GM12864 (cell line): ENCODE results near the gene ZCCHC14.

ENCODE experiments used
- DNase-seq: peaks from one replicate; pipeline ENCODE4 v3.0.0-alpha.2; 2011; ENCODE audit warnings: low read depth
- H3K4me3 ChIP-seq: 2 replicates; pipeline ENCODE4 v1.5.1; 2011; ENCODE audit warnings: mild to moderate bottlenecking, low read depth, low read length, control low read depth
- TF ChIP-seq, protein P1 (sequence below): IDR thresholded peaks from 2 replicates; pipeline ENCODE4 v1.5.1; 2011; ENCODE audit warnings: low read depth, mild to moderate bottlenecking, moderate library complexity, low read length, control low read depth, inconsistent platforms; ENCODE audit errors: missing control alignments

ZCCHC14 gene

DNA sequence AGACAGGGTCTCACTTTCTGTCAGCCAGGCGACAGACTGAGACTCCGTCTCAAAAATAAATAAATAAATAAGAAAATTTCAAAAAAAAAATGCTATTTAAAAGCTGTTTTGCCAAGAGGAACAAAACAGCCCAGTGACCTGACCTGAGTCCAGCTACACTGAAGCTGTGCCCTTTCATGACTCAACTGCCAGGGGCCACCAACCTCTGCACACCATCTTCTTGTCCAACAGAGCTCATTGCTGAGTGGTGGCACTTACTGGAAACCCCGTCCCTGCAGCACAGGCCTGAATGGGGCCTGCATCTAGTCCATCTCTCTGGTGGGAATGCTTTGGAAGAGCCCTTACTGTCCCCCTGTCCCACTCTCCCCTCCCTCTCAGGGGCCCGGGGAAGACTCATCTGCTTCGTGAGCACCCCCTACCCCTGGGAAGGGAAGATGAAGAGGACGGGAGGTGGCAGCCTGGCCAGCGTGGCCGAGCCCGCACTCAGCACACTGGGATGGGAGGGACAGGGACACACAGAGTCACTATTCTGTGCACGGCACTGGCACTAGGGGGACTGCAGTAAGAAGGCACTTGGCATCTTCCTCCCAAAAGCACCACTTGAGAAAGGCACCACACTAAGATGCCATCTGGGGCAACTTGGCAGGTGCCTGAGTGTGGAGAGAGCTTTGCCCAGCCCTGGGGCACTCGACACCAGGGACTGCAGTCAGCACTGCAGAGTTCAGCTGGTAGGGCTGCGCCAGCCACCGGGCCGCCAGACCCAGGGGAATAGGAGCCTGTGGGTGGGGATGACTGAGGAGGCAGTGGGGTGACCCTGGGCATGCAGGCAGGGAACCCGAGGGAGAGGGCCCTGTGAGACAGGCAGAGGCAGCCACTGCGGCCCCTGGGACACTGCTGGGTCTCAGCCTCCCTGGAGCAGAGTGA is 122.8 kb downstream of the ZCCHC14 start:
- H3K4me3 ChIP-seq: no peak overlapping the region
- TF ChIP-seq, protein P1, sequence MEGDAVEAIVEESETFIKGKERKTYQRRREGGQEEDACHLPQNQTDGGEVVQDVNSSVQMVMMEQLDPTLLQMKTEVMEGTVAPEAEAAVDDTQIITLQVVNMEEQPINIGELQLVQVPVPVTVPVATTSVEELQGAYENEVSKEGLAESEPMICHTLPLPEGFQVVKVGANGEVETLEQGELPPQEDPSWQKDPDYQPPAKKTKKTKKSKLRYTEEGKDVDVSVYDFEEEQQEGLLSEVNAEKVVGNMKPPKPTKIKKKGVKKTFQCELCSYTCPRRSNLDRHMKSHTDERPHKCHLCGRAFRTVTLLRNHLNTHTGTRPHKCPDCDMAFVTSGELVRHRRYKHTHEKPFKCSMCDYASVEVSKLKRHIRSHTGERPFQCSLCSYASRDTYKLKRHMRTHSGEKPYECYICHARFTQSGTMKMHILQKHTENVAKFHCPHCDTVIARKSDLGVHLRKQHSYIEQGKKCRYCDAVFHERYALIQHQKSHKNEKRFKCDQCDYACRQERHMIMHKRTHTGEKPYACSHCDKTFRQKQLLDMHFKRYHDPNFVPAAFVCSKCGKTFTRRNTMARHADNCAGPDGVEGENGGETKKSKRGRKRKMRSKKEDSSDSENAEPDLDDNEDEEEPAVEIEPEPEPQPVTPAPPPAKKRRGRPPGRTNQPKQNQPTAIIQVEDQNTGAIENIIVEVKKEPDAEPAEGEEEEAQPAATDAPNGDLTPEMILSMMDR: no peak
- no peak for DNase-seq

DNA sequence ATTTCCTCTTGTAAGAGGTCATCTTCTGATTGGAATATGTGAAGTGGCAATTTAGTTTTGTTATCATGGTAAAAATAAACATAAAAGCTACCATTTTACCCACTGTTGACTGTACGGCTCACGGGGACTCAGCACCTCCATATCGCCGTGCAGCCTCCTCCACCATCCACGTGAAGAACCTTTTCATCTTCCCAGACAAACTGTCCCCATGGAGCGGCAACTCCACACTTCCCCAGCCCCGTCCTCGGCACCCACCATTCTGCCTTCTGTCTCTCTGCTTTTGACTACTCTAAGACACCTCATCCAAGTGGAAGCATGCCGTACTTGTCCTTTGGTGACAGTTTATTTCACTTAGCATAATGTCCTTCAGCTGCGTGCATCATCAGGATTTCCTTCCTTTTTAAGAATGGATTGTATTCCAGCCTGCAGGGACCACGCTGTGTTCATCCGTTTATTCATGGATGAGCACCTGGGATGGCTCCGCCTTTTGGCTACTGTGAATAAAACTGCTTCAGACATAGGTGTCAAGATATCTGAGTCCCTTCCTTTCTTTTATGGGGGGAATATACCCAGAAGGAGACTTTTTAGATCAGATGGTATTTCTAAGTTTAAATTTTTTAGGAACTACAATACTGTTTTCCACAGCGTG is 123.6 kb downstream of the ZCCHC14 start:
- no peak for DNase-seq
- H3K4me3 ChIP-seq: no peak overlapping the region
- TF ChIP-seq, protein P1: no peak

DNA sequence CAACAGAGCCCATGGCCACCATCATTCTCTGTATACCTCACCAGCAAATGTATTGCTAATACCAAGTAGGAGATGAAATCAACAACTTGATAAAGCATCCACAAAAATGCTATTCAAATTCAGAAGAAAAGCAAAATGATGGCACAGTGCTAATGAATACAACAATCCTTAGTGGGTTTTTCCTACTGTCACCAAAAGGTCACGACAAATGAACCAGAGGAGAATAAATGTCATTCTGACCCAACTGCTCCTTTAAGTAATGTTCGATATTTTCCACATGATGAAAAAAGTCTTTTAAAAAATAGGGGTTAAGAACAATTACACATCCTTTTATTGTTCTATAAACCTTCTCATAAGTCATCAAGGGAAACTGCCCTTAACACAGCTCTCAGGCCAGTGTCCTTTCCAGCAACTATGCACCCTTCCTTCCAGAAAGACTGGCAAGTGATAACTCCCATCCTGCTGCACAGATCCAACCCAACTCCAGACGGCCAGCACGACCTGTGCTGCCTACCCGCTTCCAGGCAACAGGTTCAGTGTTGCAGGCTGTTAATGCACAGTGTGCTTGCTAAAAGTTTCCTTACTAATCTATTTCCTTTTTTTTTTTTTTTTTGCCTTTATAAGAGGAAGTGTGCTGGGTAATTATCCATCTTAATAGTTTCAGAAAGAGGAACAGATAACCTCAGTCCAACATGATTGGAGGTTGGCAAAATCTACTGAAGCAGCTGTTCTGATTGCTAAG is 124.6 kb downstream of the ZCCHC14 start:
- no peak for DNase-seq
- H3K4me3 ChIP-seq: no peak overlapping the region
- TF ChIP-seq, protein P1: no peak

DNA sequence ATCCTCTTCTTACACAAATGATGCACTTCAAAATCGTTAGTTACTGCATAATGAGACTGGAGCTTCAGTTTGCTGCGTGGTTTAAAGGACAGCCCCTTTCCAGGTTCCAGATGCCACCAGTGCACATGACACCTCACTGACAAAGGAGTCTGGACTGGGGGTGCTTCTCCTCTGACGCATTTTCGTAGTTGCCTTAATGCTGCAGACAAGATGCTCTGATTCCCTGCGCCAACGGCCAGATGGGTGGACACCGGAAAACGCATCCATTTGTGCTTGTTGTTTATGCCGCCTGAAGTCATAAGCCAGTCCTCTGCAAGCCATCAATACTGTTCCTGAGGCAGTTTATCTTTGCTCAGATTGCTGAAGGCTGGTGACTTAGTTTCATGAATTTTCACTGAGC is 125.3 kb downstream of the ZCCHC14 start:
- no peak for DNase-seq
- H3K4me3 ChIP-seq: no peak overlapping the region
- TF ChIP-seq, protein P1: no peak

DNA sequence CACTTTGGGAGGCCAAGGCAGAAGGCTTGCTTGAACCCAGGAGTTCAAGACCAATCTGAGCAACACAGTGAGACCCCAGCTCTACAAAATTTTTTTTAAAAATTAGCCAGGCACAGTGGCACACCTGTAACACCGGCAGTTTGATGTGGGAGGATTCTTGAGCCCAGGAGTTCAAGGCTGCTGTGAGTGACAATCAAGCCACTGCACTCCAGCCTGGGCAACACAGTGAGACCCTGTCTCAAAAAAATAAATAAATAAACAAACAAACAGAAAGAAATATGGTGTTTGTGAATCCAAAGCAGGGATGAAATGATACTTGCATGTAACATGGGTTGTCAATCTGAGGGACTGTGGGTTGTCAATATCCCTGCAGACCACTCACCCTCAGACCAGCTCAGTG is 125.9 kb downstream of the ZCCHC14 start:
- TF ChIP-seq, protein P1: no peak
- DNase-seq: no peak
- H3K4me3 ChIP-seq: no peak overlapping the region

DNA sequence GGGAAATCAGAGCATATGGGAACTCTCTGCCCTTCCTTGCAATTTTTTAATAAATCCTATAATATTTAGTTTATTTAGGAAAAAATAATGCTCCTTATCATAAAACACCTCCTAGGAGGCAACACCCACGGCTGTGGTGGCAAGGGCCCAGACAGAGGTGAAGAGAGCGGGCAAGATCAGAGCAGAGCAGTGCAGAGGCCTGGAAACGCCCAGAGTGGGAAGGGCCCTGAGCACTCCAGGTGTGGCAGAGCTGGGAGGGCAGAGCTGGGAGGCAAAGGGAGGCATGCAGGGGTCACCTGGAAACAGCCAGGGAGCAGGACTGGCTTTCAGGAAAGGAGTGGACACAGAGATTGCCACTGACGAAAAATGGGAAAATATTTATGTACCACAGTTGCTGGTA is 126.5 kb downstream of the ZCCHC14 start:
- H3K4me3 ChIP-seq: no peak overlapping the region
- no peak for DNase-seq
- TF ChIP-seq, protein P1: no peak
